ENCODE results near the gene SLC4A7.

DNA sequence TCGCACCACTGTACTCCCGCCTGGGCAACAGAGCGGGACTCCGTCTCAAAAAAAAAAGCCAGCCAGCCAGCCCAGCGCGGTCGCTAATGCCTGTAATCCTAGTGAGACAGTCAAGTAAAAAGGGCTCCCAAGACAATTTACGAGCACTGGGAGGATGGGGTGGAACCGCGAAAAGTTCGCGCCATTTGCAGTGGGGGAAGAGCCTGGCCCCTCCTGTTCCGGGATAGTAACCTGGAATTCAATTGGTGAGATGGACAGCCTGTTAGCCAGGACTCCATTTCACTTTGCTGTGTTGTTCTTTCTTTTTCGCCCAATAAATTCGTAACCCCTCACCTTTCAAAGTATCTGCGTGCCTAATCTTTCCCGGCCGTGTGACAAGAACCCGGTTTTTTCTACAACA, 19.5 kb downstream of the SLC4A7 start:
- TF ChIP-seq, protein P1, sequence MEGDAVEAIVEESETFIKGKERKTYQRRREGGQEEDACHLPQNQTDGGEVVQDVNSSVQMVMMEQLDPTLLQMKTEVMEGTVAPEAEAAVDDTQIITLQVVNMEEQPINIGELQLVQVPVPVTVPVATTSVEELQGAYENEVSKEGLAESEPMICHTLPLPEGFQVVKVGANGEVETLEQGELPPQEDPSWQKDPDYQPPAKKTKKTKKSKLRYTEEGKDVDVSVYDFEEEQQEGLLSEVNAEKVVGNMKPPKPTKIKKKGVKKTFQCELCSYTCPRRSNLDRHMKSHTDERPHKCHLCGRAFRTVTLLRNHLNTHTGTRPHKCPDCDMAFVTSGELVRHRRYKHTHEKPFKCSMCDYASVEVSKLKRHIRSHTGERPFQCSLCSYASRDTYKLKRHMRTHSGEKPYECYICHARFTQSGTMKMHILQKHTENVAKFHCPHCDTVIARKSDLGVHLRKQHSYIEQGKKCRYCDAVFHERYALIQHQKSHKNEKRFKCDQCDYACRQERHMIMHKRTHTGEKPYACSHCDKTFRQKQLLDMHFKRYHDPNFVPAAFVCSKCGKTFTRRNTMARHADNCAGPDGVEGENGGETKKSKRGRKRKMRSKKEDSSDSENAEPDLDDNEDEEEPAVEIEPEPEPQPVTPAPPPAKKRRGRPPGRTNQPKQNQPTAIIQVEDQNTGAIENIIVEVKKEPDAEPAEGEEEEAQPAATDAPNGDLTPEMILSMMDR (conservative IDR thresholded peaks at IDR 0.05): no peak
- TF ChIP-seq EZH2 (IDR thresholded peaks at IDR 0.05; ENCODE audit: low read depth): no peak

Measured in PC-9 (cell line).